NCI-H128 (cell line): Measurements from ENCODE around the gene ACER1.
"Not testable (repeated sequence)": the region's sequence is repeated elsewhere in the genome, so short reads cannot be mapped to it uniquely, and the experiment has no call there.

ENCODE experiments used
- DNase-seq: peaks from one replicate; lab custom pipeline; 2025; ENCODE audit not compliant: unreplicated experiment; lab: John Stamatoyannopoulos, UW

ACER1 gene

GRCh38 chr19:6288737-6289136 lies 44.7 kb downstream of the ACER1 start:
- no peak for DNase-seq

- no peak for DNase-seq
Measured at GRCh38 chr19:6287269-6287885, 46.0 kb downstream of the ACER1 start.

- no peak for DNase-seq
Measured at GRCh38 chr19:6286676-6287075, 46.7 kb downstream of the ACER1 start.

DNA sequence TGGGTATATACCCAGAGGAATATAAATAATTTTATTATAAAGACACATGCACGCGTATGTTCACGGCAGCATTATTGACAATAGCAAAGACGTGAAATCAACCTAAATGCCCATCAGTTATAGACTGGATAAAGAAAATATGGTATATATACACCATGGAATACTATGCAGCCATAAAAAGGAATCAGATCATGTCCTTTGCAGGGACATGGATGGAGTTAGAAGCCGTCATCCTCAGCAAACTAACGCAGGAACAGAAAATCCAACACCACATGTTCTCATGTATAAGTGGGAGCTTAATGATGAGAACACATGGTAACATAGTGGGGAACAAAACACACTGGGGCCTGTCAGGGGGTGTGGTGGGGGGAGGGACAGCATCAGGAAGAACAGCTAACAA lies 51.0 kb downstream of the ACER1 start:
- DNase-seq: not testable (repeated sequence)

- DNase-seq: peak; percentile 86
Measured at GRCh38 chr19:6279931-6280591, 53.4 kb downstream of the ACER1 start, which contains the start of gene MLLT1. Gene MLLT1, minus strand, starts transcription at chr19:6279975. Its CDS starts 191 bp downstream, at chr19:6279784.

DNA sequence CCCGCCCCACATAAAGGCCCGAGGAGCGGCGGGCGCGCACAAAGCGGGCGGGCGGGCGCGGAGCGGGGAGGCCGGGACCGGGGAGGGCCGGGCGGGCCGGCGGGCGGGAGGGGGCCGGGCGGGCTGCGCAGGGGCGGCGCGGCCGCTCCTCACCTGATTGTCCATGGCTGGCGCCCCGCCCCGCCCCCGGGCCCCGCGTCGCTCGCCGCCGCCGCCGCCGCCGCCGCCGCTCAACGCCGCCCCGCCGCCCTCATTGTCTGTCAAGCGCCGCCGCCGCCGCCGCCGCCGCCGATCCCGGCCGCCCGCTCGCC lies 53.8 kb downstream of the ACER1 start:
- no peak for DNase-seq

- DNase-seq: no peak
Measured at GRCh38 chr19:6278740-6279619, 54.4 kb downstream of the ACER1 start.

GRCh38 chr19:6278051-6278450 lies 55.4 kb downstream of the ACER1 start:
- DNase-seq: no peak

GRCh38 chr19:6276447-6276846 lies 57.0 kb downstream of the ACER1 start:
- DNase-seq: no peak

- no peak for DNase-seq
Measured at GRCh38 chr19:6275170-6275744, 58.2 kb downstream of the ACER1 start.

DNA sequence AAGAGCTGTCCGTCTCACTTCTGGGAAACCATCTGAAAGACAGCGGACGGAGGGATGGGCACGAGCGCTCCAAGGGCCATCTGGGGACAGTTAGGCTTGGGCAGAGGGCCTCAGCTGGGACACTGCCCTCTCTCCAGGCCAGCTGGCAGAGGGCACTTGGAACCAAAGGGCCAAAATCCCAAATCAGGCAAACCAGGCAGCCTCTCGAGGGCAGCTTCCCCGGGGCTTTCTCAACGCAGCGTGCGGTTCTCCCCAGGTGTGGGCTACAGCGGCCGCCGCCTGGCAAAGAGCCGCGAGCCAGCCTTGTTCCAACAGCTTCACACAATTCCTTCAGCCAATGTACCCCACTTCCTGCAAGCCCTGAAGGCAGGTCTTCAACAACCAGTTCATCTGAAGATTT lies 58.7 kb downstream of the ACER1 start:
- no peak for DNase-seq

- DNase-seq: no peak
Measured at GRCh38 chr19:6273701-6274601, 59.5 kb downstream of the ACER1 start.

DNA sequence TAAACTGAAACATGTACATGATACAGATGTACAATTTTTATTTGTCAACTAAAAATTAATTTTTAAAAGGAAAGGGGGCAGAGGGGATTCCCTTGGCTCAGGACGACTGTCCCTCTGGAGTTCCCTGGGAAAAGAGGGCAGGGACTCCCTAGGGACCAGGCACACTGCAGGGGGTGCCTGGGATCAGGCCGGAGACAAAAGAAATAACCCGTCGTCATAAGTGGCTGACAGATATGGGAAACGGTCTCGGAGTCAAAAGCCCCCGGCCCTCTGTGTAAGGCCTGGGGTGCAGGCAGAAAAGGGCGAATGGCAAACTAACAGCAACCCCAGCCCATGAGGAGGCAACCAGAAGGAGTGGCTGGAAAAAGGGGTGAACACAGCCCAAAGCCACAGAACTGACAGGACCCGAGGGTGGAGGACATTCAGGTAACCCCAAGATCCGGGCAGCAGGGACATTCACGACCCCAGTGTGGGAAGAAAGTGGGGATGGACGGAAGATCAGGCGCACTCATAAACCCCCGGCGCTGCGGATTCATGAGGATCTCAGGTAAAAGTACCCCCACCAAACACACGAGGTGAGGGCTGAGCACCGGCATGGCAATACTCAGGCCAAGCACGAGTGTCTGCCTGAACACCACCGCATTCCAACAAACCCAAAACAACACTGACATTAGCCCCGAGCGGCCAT lies 60.4 kb downstream of the ACER1 start:
- DNase-seq: no peak

DNA sequence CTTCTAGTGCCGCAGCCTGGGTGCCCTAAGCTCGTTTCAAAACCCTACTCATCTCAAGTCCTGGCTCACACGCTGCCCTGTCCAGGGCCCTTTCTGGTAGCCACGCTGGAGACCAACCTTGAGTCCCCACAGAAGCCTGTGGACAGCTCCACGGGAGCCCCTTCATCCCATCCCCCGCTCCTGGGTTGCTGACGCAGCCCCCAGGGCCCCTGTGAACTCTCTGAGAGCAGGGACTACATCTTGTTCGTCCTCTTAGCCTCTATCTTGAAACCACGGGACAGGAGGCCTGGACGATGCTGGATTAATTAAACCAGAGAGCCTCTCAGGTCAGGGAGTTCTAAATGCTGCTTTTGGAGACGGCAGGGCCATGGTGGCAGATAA lies 61.0 kb downstream of the ACER1 start:
- no peak for DNase-seq

DNA sequence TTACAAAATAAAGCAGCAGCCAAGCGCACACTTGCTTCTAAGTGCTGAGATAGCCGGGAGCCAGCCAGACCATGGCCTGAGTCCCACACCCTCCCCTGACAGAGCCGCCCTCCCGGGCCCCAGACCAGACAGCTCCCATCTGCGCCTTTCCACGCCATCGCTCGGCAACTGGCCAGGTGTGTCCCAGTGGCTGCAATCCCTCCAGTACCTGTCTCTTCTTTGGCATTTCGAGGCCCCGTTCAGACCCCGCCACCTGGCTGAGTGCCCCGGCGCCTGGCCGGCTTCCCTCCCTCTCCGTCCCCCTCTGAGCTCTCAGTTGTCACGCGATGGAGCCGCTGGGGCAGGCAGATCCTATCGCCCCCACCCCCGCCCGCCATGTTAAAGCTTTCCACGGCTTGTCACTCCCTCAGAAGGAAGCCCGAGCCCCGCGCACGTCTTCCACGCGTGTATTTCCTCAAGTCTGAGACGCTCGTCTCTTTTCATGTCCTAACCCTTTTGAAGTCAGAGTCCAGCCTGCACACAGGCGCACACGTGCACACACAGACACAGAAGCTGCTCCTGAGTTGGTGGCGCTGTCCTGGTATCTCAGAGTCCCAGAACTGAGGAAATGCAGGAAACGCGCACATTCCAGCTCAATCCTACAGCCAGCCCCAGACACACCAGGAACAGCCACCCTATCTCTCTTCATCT lies 61.5 kb downstream of the ACER1 start:
- no peak for DNase-seq

DNA sequence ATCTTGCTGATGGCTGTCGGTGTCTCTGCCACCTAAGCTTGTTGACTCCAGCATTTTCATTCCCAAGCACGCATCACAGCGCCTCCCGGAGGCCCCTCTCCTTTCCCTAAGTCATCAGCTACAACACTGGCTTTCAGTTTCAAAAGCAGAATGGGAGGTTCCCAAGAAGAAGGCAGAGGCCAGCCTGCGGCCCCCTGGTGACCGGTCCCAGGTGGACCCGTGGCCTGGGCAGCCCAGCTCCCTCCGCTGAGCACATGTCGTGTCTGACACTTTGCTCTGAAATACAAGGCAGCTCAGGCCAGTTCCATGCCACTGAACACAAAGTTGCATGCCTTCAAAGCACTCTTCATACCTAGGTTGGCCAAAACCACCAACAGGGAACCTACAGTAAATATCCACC lies 62.2 kb downstream of the ACER1 start:
- DNase-seq: no peak

- DNase-seq: no peak
Measured at GRCh38 chr19:6270822-6271221, 62.6 kb downstream of the ACER1 start.

DNA sequence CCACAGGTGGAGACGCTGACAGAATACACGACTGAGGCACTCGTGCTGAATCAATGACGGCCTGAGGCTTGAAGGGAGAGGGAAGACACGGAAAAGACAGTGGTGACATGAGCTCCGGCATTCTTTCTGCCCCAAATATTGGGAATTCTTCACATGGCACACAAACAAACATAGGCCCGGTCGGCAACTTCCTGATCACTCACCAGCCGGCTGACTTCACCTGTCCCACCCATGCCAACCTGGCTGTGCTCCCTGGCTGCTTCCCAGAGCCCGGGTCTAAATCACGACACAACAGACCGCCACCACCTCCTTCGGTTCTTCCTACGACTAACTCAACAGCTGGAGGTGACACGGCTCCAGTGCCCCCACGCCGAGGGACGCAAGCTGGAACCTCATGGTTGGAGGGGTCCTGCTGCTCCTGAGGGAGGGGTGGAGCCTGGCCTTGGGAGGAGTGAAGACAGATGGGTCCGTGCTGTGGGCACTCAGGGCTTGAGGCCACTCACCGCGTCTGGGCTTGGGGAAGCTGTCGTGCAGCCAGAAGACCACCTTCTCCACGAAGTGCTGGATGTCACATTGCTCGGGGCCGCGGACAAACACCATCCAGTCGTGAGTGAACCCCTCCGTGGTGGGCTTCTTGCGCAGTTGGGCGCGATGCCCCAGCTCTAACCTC lies 63.2 kb downstream of the ACER1 start:
- DNase-seq: no peak
